ENCODE data around the gene BSG. TPM values are rescaled to one million over a fixed set of nuclear protein-coding genes. Genes with fewer than 3 reads are reported as not detected.
A peak's percentile ranks its signal among the peaks of the same experiment; 100 is the strongest.

The BSG gene
- total and polyA plus RNA-seq, 10 of the 15 experiments (the other 5 are each of a cell fraction or from before 2014, with no cell fraction given): 2.8 to 297 (median 199) TPM

GRCh38 chr19:571566-571974 lies 826 bp upstream of the BSG start:
- ChIA-PET CTCF (interaction anchor here (1.0 to 1.1 kb wide), 2 partner anchors 39 to 61 kb away, joined by 3 read pairs; no protein-coding TSS in a partner anchor), SMC1A (ENCODE audit: uncharacterized antibody, unreplicated experiment) (no interaction called here), POLR2A (no interaction called here), RAD21 (ENCODE audit: unreplicated experiment) (no interaction called here)
- peak overlapping the region; percentile 90 for H2AFZ ChIP-seq (ENCODE audit: control insufficient read depth, low read depth, low read length)
- H3K4me1 ChIP-seq (ENCODE audit: control insufficient read depth, insufficient read depth, low read length): peaks cover 3% of the 10 kb centered on the region; the same call in 1 of the 2 replicates
- H3K4me3 ChIP-seq: peak overlapping the region; percentile 83
- 3% methylated on average over 14 of the region's 14 CpGs for WGBS (ENCODE audit: insufficient coverage, insufficient replicate concordance, low lambda C conversion rate, missing lambda C conversion rate)
- intact Hi-C loops (cut with micrococcal nuclease; ENCODE audit: unreplicated experiment): loop anchor here (5.0 kb wide), 2 partner anchors 39 to 61 kb away; partner anchors contain the start of genes CDC34 and POLRMT
- no peaks in the 10 kb centered on the region for H3K9me3 ChIP-seq (replicated peaks; ENCODE audit: control insufficient read depth, insufficient read depth, low read length)
- in situ Hi-C loops (cut with MboI): no loop called here
- no peak for DNase-seq (ENCODE audit: low read depth, low spot score)
- H3K9ac ChIP-seq (ENCODE audit: control insufficient read depth, insufficient read depth, low read length): peak overlapping the region; percentile 62
- no peaks in the 10 kb centered on the region for H3K27me3 ChIP-seq (replicated peaks in 1 of 2; ENCODE audit: control insufficient read depth in 2 of 2, insufficient read depth in 2 of 2, low read length in 1 of 2)
- H4K20me1 ChIP-seq (ENCODE audit: control insufficient read depth, insufficient read depth): no peaks in the 10 kb centered on the region
- FAIRE-seq: no peak
- peak; percentile 2; the same call in 2 of the 3 replicates for ATAC-seq
- peaks cover 39% of the 10 kb centered on the region for H3K79me2 ChIP-seq (ENCODE audit: control insufficient read depth, insufficient read depth, low read length)
- H3K36me3 ChIP-seq (ENCODE audit: control insufficient read depth in 2 of 2, insufficient read depth in 2 of 2, low read length in 1 of 2): peaks cover 0 to 3% of the 10 kb centered on the region in 2 experiments; a peak in 1 of 4 replicates
- BruUV-seq (replicated peaks): TSS peak; percentile 96
- TF ChIP-seq CREB1 (IDR thresholded peaks at IDR 0.05; ENCODE audit: low read depth): peak; percentile 22; the same call in 1 of the 2 replicates
- peak in 1 of 2 experiments; percentile 38; a peak in 1 of 3 replicates for TF ChIP-seq EGR1 (IDR thresholded peaks at IDR 0.05; ENCODE audit: borderline replicate concordance in 1 of 2, low read depth in 2 of 2, low read length in 2 of 2)
- peak; percentile 77 for TF ChIP-seq PKNOX1 (IDR thresholded peaks at IDR 0.05)
- no peak for TF ChIP-seq ASH2L (IDR thresholded peaks at IDR 0.05; ENCODE audit: borderline replicate concordance, low read depth)
- 0 out of 2 replicates have a peak, but pooled peaks have one; percentile 48 for TF ChIP-seq E2F4 (IDR thresholded peaks at IDR 0.05; ENCODE audit: low read depth, low read length)
- TF ChIP-seq MTA3 (IDR thresholded peaks at IDR 0.05; ENCODE audit: borderline replicate concordance, low read length): peak; percentile 51; the same call in 1 of the 2 replicates
- no peak for TF ChIP-seq ZBTB11 (CRISPR knock-in tag; IDR thresholded peaks at IDR 0.05)
- 0 out of 2 replicates have a peak, but pooled peaks have one; percentile 31 for TF ChIP-seq CHD1 (IDR thresholded peaks at IDR 0.05; ENCODE audit: low read depth, low read length)
- TF ChIP-seq PML (IDR thresholded peaks at IDR 0.05; ENCODE audit: low read length): peak; percentile 50
- H3K4me2 ChIP-seq (ENCODE audit: control insufficient read depth, insufficient read depth): peak overlapping the region; percentile 93
- peak overlapping the region; percentile 88 for H3K27ac ChIP-seq (ENCODE audit: control insufficient read depth, insufficient read depth)
